DOHH2 (cell line): ENCODE measurements around the gene SYT14.
"Not testable (repeated sequence)": the region's sequence is repeated elsewhere in the genome, so short reads cannot be mapped to it uniquely, and the experiment has no call there.

ENCODE experiments used
- CTCF ChIP-seq: fragments of 200-600 bp; sonication (generic); IDR thresholded peaks from one replicate; pipeline ENCODE4 v1.5.1; 2014; ENCODE audit warnings: antibody characterized with exemption, mild to moderate bottlenecking, low read depth, low read length; ENCODE audit not compliant: poor library complexity, severe bottlenecking
- EZH2phosphoT487 ChIP-seq: fragments of 200-600 bp; sonication (generic); IDR thresholded peaks from 2 replicates; pipeline ENCODE4 v1.6.1; 2017; ENCODE audit warnings: borderline replicate concordance, mild to moderate bottlenecking, antibody characterized with exemption, low read length, moderate library complexity, mixed read lengths

GRCh38 chr1:209888291-209889076 is 49.5 kb upstream of the SYT14 start:
- not testable (repeated sequence) for TF ChIP-seq CTCF, EZH2phosphoT487
